Body of pancreas (tissue), 4 donors: ENCODE results near the gene CDK8. TPM values are rescaled to one million over a fixed set of nuclear protein-coding genes. Genes with fewer than 3 reads are reported as not detected.
"Not testable (repeated sequence)": the region's sequence is repeated elsewhere in the genome, so short reads cannot be mapped to it uniquely, and the experiment has no call there.

Experiments
- ATAC-seq: fragments of 150-250 bp; one replicate; pipeline ENCODE4 v1.9.1; 2016
- DNase-seq, 4 donors: peaks; one replicate each; pipeline ENCODE4 v3.0.0-alpha.2; 2019
- H3K27ac ChIP-seq, 4 donors: fragments of 200-600 bp; sonication (generic); 1 replicate in 3 of 4; 2 replicates in 1 of 4; pipeline versions ENCODE4 v1.5.1 to v1.6.1; 2016 to 2019; ENCODE audit warnings: mild to moderate bottlenecking in 1 of 4, mixed read lengths in 1 of 4, moderate library complexity in 1 of 4
- H3K27me3 ChIP-seq, 2 donors: fragments of 200-600 bp; sonication (generic); one replicate each; pipeline ENCODE4 v1.6.0; 2016; ENCODE audit warnings: mild to moderate bottlenecking in 1 of 2
- H3K36me3 ChIP-seq, 2 donors: fragments of 200-600 bp; sonication (generic); replicated peaks in 1 of 2; 2 replicates each; pipeline ENCODE4 v1.5.1; 2016; ENCODE audit warnings: low read depth in 2 of 2; ENCODE audit not compliant: insufficient read depth in 1 of 2
- H3K4me1 ChIP-seq: fragments of 200-600 bp; sonication (generic); one replicate; pipeline ENCODE4 v1.6.0; 2016
- H3K4me3 ChIP-seq, 2 donors: fragments of 200-600 bp; sonication (generic); 1 replicate in 1 of 2; 2 replicates in 1 of 2; pipeline ENCODE4 v1.5.1; 2016 to 2019
- H3K9me3 ChIP-seq, 3 donors: fragments of 200-600 bp; sonication (generic); 1 replicate in 2 of 3; 2 replicates in 1 of 3; pipeline ENCODE4 v1.5.1; 2016
- CTCF ChIP-seq, 7 experiments: fragments of 450-650 bp in 4 of 7; fragments of 200-600 bp in 3 of 7; sonication (generic) in 3 of 7; IDR thresholded peaks; one replicate each; pipeline ENCODE4 v1.5.1; 2016 to 2019; ENCODE audit warnings: antibody characterized with exemption in 7 of 7
- POLR2A ChIP-seq, 3 donors: fragments of 450-650 bp; IDR thresholded peaks; one replicate each; pipeline ENCODE4 v1.6.1; 2016; ENCODE audit warnings: antibody characterized with exemption in 3 of 3, mild to moderate bottlenecking in 2 of 3
- WGBS, 2 donors: methylation state at CpG; one replicate each; pipeline ENCODE4 v1.1.5; 2017; 5-methylcytosine and 5-hydroxymethylcytosine counted together
- intact Hi-C: fragments of 100-400 bp; cut with DNase I; formaldehyde crosslinking; loops from one replicate; pipeline ENCODE4 v1.15.1; 2023
- total RNA-seq, 2 donors: library from RNA; depleted of rRNA; stranded (reverse); fragments of >200 nt; gene quantifications; one replicate each; pipeline ENCODE4 v1.1.0, GENCODE V29; 2016

The CDK8 gene
- total RNA-seq, 2 donors from 2014 or later: 12.7 to 13.8 TPM

- Histone ChIP-seq H3K4me3 (no peak overlapping the region), H3K27me3 (no peaks in the 10 kb centered on the region), H3K4me1 (peaks cover 8% of the 10 kb centered on the region), H3K27ac (no peak overlapping the region), H3K9me3 (no peaks in the 10 kb centered on the region), H3K36me3 (no peaks in the 10 kb centered on the region)
- intact Hi-C loops: no loop called here
- DNase-seq: peak in 2 of 4 donors; percentile 13 to 20
- ATAC-seq: no peak
- no peak for TF ChIP-seq POLR2A (IDR thresholded peaks at IDR 0.05)
- TF ChIP-seq CTCF (IDR thresholded peaks at IDR 0.05): no peak
- WGBS, 2 donors: 71 to 73% methylated on average over 1 of the region's 1 CpG
These were observed 26.9 kb downstream of the CDK8 start for GRCh38 chr13:26280822-26281221.

DNA sequence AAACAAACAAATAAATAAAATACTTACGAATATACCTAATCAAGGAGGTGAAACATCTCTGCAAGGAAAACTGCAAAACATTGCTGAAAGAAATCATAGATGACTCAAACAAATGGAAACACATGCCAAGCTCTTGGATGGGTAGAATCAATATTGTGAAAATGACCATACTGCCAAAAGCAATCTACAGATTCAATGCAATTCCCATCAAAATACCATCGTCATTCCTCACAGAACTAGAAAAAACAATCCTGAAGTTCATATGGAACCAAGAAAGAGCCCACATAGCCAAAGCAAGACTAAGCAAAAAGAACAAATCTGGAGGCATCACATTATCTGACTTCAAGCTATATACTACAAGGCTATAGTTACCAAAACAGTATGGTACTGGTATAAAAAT lies 32.0 kb downstream of the CDK8 start:
- H3K27me3 ChIP-seq, H3K4me3 ChIP-seq, H3K36me3 ChIP-seq, H3K9me3 ChIP-seq, DNase-seq, intact Hi-C loops, H3K27ac ChIP-seq, H3K4me1 ChIP-seq, ATAC-seq: not testable (repeated sequence)
- WGBS, 2 donors: 46 to 48% methylated on average over 2 of the region's 2 CpGs

GRCh38 chr13:26288838-26289237 lies 34.9 kb downstream of the CDK8 start:
- H3K9me3 ChIP-seq, ATAC-seq, H3K27ac ChIP-seq, intact Hi-C loops, DNase-seq, H3K36me3 ChIP-seq, H3K4me1 ChIP-seq, H3K4me3 ChIP-seq, H3K27me3 ChIP-seq: not testable (repeated sequence)
- 93 to 98% methylated on average over 6 to 7 of the region's 7 CpGs for WGBS, 2 donors

- H3K27me3 ChIP-seq: no peaks in the 10 kb centered on the region
- no peaks in the 10 kb centered on the region for H3K4me1 ChIP-seq
- intact Hi-C loops: no loop called here
- H3K4me3 ChIP-seq: no peak overlapping the region
- H3K9me3 ChIP-seq: no peaks in the 10 kb centered on the region
- 86 to 90% methylated on average over 6 of the region's 6 CpGs for WGBS, 2 donors
- ATAC-seq (no peak), DNase-seq (no peak)
- no peak overlapping the region for H3K27ac ChIP-seq
- TF ChIP-seq POLR2A (IDR thresholded peaks at IDR 0.05): no peak
- TF ChIP-seq CTCF (IDR thresholded peaks at IDR 0.05): no peak
- no peaks in the 10 kb centered on the region for H3K36me3 ChIP-seq
These were observed 41.9 kb downstream of the CDK8 start for GRCh38 chr13:26295812-26296211.

GRCh38 chr13:26299168-26299750 lies 45.3 kb downstream of the CDK8 start:
- Histone ChIP-seq H3K4me1 (no peaks in the 10 kb centered on the region), H3K36me3 (no peaks in the 10 kb centered on the region), H3K9me3 (no peaks in the 10 kb centered on the region), H3K27ac (no peak overlapping the region), H3K27me3 (no peaks in the 10 kb centered on the region), H3K4me3 (no peak overlapping the region)
- no peak for DNase-seq
- no peak for ATAC-seq
- intact Hi-C loops: no loop called here
- TF ChIP-seq POLR2A (IDR thresholded peaks at IDR 0.05) (no peak), CTCF (IDR thresholded peaks at IDR 0.05) (no peak)
- 66 to 76% methylated on average over 4 of the region's 4 CpGs for WGBS, 2 donors

GRCh38 chr13:26300140-26300539 lies 46.2 kb downstream of the CDK8 start:
- Histone ChIP-seq H3K27ac (no peak overlapping the region), H3K27me3 (no peaks in the 10 kb centered on the region), H3K4me1 (no peaks in the 10 kb centered on the region), H3K36me3 (no peaks in the 10 kb centered on the region), H3K4me3 (no peak overlapping the region), H3K9me3 (no peaks in the 10 kb centered on the region)
- no peak for ATAC-seq
- 89 to 90% methylated on average over 6 of the region's 6 CpGs for WGBS, 2 donors
- intact Hi-C loops: no loop called here
- TF ChIP-seq POLR2A (IDR thresholded peaks at IDR 0.05) (no peak), CTCF (IDR thresholded peaks at IDR 0.05) (no peak)
- no peak for DNase-seq
